Omental fat pad (tissue), 4 donors: ENCODE measurements around the gene FGGY. TPM values are rescaled to one million over a fixed set of nuclear protein-coding genes. Genes with fewer than 3 reads are reported as not detected.

Experiments
- ATAC-seq: fragments of 150-250 bp; one replicate; pipeline ENCODE4 v1.9.1; 2016; ENCODE audit warnings: mild to moderate bottlenecking, moderate library complexity; ENCODE audit not compliant: low FRiP score
- DNase-seq: peaks from one replicate; pipeline ENCODE4 v3.0.0-alpha.2; 2019; ENCODE audit warnings: low spot score
- total RNA-seq, 4 donors: library from RNA; depleted of rRNA; stranded (reverse); fragments of >200 nt; gene quantifications; one replicate each; pipeline ENCODE4 v1.1.0, GENCODE V29; 2016
- TF ChIP-seq, protein P1 (sequence below), 3 donors: fragments of 450-650 bp; IDR thresholded peaks; one replicate each; pipeline ENCODE4 v1.5.1; 2016 to 2017; ENCODE audit warnings: antibody characterized with exemption in 3 of 3, mild to moderate bottlenecking in 3 of 3, moderate library complexity in 2 of 3

The FGGY gene
- total RNA-seq, 4 donors from 2014 or later = 4.9 to 20.6 (median 10.7) TPM

DNA sequence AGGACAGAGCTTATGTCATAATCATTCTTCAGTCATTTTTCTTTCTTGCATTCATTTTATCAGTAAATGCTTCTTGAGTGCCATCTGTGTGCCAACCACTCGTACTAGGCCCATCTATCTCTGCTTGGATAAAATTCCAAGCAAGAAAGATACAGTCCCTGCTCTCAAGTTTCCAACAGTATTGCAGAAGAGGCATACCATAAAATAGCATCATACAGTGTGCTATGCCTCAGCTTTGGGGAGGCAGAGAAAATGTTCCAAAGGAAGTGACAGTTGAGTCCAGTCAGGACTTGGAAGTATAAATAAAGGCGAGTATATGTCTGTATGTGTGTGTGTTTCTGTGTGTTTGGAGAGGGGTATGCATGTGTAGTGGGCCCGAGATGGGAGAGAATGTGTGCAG lies 404.5 kb downstream of the FGGY start:
- DNase-seq = no peak
- TF ChIP-seq, protein P1, sequence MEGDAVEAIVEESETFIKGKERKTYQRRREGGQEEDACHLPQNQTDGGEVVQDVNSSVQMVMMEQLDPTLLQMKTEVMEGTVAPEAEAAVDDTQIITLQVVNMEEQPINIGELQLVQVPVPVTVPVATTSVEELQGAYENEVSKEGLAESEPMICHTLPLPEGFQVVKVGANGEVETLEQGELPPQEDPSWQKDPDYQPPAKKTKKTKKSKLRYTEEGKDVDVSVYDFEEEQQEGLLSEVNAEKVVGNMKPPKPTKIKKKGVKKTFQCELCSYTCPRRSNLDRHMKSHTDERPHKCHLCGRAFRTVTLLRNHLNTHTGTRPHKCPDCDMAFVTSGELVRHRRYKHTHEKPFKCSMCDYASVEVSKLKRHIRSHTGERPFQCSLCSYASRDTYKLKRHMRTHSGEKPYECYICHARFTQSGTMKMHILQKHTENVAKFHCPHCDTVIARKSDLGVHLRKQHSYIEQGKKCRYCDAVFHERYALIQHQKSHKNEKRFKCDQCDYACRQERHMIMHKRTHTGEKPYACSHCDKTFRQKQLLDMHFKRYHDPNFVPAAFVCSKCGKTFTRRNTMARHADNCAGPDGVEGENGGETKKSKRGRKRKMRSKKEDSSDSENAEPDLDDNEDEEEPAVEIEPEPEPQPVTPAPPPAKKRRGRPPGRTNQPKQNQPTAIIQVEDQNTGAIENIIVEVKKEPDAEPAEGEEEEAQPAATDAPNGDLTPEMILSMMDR (IDR thresholded peaks at IDR 0.05) = no peak
- ATAC-seq = no peak

- ATAC-seq (no peak), DNase-seq (no peak)
- TF ChIP-seq, protein P1 (IDR thresholded peaks at IDR 0.05) = no peak
Observed at GRCh38 chr1:59703226-59703917, 406.5 kb downstream of the FGGY start.

- no peak for ATAC-seq
Observed at GRCh38 chr1:59703918-59704378, 407.1 kb downstream of the FGGY start.

GRCh38 chr1:59704716-59705115 lies 407.8 kb downstream of the FGGY start:
- TF ChIP-seq, protein P1 (IDR thresholded peaks at IDR 0.05) = no peak
- DNase-seq (no peak), ATAC-seq (no peak)

More at GRCh38 chr1:59703918-59704378, 407.1 kb downstream of the FGGY start:
- no peak for DNase-seq
- TF ChIP-seq, protein P1 (IDR thresholded peaks at IDR 0.05) = no peak

GRCh38 chr1:59705466-59706302 lies 408.8 kb downstream of the FGGY start:
- DNase-seq (no peak), ATAC-seq (peak; percentile 57)
- TF ChIP-seq, protein P1 (IDR thresholded peaks at IDR 0.05) = no peak

- TF ChIP-seq, protein P1 (IDR thresholded peaks at IDR 0.05) = no peak
- DNase-seq (no peak), ATAC-seq (no peak)
Observed at GRCh38 chr1:59706303-59706599, 409.4 kb downstream of the FGGY start.
